HG02885 (cell line): ENCODE data around the gene FBN1.

Experiments
- ATAC-seq: cut with Tn5 transposase; IDR thresholded peaks from one replicate; pipeline ENCODE4 v1.9.1; 2021; ENCODE audit warnings: mild to moderate bottlenecking; ENCODE audit not compliant: unreplicated experiment, poor library complexity

The FBN1 gene

DNA sequence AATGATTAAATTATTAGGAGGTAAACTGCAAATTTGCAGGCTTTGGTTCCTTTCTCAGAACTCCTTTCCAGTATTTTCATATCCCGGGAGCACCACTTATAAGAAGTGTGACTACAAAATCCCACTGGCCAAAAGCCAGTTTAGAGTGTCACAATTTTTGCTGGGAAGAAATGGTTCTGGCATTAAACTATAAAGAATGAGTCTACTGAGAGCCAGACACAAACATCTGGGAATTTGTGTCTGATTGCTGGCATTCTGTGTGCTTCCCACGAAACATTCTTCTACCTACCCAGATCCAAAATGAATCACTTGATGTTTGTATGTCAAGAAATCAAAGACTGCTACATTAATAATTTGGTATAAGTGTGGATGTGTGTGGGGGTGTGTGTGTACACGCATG, 231.5 kb downstream of the FBN1 start:
- ATAC-seq: no peak

DNA sequence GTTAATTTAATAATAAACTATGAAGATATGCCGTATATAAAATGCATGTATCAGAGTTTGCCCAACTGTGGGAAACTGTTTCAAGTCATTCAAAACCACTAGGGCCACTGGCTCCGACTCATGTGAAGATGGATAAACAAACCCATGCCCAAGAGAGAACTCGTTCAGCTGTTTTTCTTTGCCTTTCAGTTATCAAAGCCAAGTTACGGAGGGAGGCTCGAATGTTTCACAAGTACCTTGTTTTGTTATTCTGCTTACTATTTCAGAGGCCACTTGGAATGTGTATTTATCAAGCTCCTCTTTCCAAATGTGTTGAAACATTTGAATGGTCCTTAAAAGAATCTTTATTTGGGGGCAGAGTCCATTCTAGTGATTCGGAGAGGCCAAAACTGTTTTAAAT, 232.2 kb downstream of the FBN1 start:
- ATAC-seq: no peak

DNA sequence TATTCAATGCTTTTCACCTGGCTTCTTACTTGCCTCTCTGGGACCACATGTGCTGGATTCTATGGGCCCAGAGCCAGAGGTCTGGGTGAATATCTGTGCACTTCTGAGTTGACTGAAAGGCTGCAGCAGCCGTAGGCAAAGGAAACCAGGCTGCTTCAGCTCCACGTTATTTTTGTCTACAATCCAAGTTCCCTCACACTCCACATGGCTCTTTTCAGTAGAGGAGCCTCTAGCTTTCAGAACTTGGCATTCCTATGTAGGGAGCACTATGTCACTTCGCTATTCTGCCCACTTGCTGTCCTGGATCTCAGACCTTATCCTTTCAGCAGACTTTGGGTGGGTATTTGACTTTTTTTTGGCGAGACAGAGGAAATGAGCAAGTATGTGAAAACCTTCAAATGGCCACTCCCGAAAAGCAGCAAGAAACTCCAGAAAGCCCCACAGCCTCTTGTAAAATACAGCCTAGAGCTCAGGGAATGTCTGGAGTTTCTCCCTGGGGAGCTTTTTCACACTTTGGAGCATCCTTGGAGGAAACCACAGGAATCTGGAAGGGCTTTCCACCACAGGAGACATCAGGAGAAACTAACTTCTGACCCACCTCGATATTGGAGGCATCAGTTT, 233.4 kb downstream of the FBN1 start:
- no peak for ATAC-seq

DNA sequence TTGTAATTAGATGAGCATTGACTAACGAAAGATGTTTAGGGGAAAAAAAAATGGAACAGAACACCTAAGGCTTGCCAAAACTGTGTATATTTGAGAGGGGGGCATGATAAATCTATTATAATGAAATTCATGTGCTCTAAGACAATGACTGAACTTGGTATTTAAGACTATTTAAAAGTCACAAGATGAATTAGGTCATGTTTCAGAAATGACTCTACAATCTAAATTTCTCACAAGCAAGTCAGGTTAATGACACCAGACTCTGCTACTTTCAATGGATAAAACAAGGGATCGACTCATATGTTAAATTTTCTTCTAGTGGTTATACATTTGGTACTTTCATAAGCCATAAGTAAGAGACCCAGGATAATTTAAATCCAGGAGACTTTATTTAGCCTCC, 235.9 kb downstream of the FBN1 start:
- ATAC-seq: no peak

DNA sequence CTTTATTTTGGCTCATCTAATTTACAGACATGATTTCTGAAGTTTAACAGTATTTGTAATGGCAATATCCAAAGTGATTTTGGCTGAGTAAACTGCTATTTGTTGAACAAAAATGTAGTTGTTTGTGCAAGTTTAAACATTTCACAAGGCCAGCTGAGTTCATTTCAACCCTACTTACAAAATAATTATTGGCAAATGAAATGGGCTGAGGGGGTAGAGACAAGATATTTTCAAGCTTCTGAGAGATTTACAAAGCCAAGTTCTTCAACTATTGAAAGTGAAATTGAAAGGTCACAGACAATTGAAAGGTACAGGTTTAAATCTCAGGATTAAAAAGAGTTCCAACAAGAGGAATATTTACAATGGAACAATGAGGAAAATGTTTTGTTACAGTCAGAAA, 237.2 kb downstream of the FBN1 start:
- no peak for ATAC-seq

DNA sequence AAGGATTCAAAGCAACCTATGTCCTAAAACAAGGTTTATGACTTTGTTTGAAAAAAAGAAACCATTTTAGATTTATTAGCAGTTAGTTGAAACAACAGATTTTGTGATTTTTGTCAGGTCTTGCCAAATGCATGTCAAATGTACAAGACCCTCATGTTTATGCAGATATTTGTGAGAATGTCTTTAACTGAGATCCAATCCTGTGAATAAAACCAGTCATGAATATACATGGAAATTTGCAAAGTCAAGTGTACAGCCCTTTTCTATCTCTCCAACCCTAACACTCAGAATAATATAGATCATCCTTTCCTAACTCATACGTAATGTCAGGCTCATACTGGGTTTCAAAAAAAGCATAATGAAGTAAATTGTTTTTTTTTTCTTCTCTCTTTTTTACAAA, 237.9 kb downstream of the FBN1 start:
- no peak for ATAC-seq

DNA sequence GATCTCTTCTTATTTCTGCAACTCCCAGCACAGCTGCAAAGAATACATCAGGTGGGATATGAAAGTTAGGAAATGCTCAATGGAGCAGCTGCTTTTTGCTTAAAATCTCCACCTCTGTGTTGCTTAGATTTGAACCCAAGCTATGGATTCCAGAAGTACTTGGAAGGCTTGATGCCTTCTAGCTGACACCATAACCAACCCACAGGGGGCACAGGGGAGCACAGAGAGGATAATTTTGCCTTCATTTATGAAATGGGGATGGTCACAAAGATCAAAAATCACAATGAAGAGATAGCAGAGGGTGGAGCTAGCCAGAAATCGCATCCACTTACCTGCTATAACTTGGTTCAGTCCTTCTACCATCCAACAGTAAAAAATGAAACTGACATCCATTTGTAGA, 238.6 kb downstream of the FBN1 start:
- ATAC-seq: no peak

DNA sequence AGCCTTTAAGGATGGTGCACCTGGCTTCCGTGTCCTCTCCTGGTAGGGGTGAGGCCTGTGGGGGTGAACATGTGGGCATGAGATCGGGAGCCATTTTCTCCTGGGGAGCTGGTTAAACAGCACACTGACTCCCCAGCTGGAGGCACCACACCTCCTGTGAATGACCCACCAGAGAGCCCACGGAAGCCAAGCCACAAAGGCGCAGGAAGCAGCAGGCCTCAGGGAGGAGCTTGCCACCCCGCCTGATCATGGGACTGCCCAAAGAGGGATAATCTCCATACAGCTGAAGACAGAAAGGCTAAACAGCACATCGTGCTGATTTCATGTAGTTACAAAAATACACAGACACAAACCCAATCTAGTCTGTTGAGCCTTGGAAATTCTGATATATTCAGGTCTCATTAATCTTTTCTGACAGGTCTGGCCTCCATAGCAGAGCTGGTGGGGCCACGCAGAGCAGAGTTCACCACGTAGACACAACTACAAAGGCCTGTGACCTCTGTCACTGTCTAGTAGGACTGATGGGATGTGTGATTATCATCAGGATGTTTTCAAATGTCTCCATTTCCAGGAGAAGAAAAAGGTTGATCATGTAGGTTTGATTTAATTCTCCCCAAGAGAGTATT, 239.1 kb downstream of the FBN1 start:
- ATAC-seq: no peak

DNA sequence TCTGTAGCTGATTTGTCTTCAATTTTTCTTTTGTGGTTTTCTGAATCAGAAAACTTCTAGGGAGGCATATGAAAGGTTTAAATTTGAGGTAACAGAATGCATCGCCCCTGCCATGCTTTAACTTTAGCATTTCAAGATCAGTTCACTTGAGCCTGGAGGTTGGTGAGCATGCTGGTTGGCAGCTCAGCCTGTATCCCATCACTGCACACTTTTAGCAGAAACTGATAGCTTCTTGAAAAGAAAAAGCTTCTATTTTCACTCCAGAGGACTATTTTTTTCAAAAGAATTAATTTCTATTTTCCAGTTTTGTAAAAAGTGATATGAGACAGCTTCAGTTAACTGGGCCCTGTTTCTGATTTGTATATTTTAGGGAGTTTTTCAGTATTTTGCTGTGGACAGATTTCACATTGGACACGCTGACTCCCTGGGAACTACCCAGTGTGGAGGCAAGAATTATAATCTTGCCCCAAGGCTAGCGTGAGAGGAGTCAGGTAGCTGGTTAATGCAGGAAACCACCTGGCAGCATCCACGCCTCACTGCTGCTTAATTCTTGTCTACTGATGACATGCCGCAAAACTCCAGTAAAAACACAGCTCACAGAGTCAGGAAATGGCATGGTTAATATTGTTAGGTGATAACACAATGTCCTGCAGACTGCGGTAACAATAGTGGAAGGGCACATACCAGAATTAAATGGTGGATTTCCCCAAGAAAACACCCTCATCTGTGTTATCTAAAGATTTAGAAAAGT, 242.9 kb downstream of the FBN1 start:
- no peak for ATAC-seq

DNA sequence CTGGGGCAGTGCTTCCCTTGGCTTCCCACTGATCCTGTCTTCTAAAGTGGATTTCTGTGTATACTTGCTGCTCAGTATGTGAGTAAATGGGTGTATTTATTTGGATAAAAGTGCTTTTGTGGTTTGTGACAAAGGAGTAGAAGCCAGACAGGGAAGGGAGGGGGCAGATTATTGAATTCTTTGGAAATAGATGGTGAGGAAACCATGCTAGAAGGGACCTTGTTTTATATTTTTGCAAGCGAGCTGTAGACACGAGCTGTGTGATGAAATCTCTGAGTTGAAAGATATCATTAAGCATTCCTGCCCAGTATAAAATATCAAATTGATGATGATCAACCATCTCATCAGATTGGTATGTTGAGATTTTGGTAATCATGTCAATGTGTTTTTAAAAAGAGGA, 245.4 kb downstream of the FBN1 start:
- ATAC-seq: no peak

DNA sequence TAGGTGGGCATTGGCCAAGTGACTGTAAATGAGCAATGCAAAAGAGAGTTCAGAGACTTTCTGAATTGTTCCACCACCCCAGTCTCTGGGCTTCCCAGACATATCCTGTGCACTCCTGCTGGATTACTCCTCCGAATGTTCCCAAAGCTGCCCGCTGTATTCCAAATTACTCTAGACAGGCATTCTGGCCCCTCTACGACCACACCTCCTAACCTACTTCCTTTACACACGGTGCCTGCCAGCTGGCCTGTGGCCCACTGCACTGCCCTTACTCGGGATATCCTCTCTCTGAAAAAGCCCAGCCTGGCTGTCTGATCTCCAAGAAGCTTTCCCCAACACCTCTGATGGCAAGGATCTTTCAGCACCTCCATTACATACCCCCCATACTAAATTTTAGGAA, 247.7 kb downstream of the FBN1 start:
- no peak for ATAC-seq

DNA sequence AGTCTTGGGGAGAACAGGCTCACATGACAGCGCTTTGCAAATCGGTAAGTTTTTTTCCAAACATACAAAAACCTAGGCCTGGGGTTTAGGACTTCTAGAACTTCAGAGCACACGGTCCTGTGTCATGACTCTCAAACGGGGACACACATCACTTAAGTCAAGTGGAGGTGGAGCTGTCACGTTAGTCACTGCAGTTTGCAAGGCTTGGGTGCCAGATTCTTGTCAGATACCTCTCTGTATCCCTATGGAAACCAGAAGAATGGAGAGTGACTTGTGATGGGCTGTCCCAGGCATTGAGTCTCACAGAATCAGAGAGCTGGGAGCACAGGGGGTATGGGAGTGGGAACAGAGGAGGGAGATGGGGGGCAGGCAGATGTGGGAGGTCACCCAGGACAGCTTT, 249.5 kb downstream of the FBN1 start:
- no peak for ATAC-seq

DNA sequence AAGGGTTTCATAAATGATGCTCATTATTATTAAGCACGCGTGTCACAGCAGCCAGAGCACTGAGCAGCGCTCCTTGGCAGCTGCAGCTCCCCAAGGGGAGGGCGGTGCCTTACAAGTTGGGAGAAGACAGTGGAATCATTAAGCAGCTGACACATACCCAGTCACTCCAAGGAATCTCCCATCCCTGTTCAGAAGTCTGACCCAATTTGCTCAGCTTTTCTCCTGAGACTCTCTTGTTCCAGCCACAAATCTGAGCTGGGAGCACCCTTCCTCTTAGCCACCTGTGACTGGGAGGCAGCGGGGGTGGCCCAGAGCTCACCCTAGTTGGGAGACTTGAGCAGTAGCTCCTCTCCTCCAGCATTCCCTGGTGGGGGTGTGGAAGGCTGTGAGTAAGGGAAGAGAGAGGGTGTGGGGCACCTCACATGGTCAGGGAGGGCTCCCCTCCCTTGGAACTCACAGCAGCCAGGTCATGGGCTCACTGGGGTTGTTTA, 249.9 kb downstream of the FBN1 start:
- no peak for ATAC-seq

DNA sequence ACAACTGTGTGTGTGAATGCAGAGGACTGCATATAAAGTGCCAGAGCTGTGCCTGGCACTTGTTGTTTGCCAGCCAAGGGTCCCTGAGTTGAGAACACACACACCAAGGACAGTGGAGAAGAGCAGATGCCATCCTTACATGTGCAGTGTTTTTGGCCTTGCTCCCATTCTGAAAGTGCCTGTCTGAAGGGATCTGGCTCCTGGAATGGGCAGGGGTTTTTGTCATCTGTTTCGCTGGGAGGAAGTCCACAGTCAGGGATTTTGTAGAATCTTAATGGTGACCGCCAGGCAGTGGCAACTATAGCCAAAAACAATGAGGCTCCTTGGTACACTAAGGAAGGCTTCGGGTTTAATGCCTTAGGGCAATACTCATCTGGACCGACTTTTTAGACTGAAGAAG, 250.5 kb downstream of the FBN1 start:
- ATAC-seq: no peak

DNA sequence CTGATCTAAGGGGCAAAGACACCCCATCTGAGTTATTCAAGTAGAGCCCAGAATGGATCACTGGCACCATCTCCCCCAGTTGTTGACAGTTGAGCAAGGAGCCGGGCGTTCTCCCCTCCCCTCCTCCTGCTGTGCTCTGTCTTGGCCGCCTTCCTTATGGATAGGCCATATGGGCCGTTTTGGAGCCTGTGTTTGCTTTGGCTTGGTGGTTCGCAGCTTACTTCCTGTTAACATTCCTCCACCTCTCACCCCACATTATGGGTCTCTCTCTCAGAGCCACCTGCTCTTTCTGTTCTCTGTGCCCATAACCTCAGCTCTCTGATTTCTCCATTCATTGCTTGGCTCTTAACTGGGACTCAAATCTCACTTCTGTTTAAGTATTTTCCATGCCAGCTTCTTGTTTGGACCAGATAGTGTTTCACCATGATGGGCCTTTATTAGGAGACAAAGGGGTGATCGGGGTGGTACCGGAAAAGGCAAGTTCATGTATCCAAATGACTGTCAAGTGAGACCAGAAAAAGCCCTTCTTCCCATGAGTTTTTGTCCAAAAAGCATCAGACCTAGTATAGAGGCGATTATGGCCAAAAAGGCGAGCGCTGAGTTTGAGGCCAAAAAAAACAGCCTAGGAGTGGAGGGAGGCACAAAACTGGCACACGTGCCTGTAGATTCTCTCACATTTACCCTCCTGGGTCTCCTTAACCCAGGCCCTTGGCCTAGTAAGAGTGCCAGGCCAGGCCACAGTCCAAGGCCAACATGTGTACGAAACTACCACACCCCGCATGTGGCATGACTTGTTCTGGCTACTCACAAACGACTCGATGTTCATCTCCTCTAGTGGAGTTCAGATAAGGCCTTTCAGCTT, 251.6 kb downstream of the FBN1 start:
- ATAC-seq: no peak

DNA sequence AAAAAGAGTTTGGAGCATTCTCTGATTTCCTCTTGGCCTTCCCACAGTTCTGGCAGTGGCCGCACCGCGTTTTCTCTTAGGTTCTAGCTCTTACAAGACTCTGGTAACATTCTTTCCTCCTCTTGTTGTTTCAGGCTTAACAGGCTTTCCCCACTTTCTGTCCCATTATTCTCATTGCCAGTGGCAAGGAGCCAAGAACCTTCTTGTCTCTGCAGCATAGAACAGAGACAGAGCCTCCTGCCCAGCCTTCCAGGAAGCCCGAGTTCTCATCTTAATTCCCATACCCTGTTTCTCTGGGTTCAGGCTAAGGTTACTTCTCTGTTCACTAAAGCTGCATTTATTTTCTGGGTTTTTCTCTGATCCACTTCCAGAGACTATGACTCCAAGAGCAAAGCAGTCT, 253.2 kb downstream of the FBN1 start:
- no peak for ATAC-seq

DNA sequence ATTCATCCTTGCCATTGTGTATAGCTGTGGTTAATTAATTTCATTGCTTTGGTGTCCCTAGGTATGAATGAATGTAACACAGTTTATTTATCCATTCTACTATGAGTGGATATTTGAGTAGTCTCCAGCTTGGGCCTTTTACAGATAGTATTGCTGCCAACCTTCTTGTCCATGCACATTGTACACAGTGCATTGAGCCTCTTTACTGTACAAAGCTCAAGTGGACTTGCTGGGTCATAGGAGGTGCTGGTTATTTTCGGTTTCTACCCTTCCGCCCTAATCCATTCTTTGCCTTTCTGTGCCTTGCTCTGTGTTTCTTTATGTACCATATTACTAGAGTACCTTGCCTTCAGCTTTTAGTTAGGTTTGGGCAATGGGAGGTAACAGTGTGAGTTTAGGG, 253.6 kb downstream of the FBN1 start:
- ATAC-seq: no peak

DNA sequence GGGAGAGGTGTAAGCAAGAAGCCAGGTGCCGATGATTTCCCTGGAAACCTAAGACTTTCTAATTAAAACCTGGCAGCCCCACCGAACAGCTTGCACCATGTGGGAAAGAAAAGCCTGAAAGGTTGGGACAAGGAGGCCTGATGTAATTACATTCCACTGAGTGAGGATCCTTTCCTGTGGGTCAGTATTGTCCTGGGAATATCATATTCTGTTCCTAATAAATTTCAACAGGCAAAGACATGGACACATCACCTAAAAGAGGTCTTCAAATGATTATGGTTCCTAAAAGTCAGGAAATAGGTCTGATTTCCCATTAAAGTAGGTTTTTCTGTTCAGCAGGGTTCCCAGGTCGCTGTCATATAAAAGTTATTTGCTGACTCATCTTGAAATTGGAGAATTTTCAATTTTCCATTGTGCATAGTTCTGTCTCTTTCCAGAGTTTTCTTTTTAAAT, 255.8 kb downstream of the FBN1 start:
- ATAC-seq: no peak

DNA sequence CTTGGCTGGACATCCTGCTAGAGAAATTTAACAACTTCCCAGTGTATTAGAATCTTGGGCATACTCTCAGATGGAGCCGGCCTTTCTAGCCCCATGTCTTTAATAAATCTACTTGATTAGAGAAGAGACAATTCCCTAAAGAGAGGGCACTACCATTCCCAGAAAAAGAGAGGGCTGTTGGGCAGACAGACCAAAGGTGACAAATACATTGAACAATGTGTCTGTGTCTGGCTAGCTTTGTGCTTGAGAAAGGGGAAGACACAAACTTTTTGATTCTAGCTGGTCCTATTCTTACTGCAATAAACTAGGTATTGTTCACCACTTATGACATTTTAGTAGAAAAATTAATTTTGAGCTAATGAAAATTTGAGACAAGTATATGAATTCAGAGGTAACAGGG, 256.6 kb downstream of the FBN1 start:
- ATAC-seq: no peak

DNA sequence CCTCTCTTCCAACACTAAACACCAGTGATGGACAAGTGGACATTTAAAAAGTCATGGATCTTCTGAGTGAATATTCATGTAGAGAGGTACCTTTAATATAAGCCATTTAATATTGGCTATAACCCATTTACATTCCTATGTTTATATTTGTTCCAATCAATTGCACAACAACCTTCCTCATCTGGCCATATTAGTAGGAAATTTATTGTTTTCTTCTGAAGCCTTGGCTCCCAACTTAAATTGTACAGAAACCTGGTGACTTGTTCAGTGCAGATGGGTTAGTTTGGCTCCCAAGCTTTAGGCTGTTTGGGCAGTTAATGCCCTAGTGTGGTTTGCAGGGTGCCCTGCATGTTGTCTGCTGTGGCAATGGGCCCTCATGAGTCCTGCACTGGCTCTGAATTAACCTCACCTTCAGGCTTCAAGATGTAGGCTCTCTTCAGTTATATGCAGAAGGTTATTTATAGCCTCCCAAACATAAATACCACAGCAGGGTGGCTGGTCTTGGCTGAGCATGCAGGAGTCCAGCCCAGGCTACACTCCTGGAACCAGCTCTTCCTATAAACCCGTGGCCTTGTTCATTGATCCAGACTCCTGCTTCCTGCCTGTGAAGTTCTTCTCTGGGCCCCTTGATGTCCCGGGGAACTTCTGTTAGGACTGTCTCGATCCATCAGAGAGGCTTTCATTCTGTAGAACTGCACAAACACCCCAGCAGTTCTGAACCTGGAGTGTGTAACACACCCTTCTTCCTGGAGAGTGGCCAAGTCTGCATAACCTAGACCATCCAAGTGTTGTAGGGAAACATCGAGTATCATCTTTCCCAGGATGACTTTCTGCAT, 257.3 kb downstream of the FBN1 start:
- no peak for ATAC-seq
